HPDE6-E6E7 (cell line): ENCODE data around the gene C4A.
"Not testable (repeated sequence)": the region's sequence is repeated elsewhere in the genome, so short reads cannot be mapped to it uniquely, and the experiment has no call there.

Source experiments
- DNase-seq: peaks from one replicate; pipeline ENCODE4 v3.0.0; 2011; ENCODE audit warnings: missing footprints; ENCODE audit errors: extremely low spot score

Gene C4A

GRCh38 chr6:31981744-31982143, at the start of gene C4A:
C4A (plus strand) TSS chr6:31982057; CDS start chr6:31982108, 51 bp downstream.
- not testable (repeated sequence) for DNase-seq

- not testable (repeated sequence) for DNase-seq
These were observed 49.7 kb upstream of the C4A start for GRCh38 chr6:31932137-31932536.

DNA sequence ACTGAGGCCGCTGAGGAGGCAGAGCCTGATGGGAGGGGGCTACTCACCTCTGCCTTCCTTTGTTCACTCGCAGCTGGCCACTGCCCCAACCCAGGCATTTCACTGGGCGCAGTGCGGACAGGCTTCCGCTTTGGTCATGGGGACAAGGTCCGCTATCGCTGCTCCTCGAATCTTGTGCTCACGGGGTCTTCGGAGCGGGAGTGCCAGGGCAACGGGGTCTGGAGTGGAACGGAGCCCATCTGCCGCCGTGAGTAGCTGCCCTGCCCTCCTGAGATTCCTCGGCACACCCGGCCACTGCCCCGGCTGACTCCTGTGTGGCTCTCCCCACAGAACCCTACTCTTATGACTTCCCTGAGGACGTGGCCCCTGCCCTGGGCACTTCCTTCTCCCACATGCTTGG, 48.3 kb upstream of the C4A start:
- DNase-seq, result no peak

- no peak for DNase-seq
These were observed 46.8 kb upstream of the C4A start for GRCh38 chr6:31935021-31935420.

DNA sequence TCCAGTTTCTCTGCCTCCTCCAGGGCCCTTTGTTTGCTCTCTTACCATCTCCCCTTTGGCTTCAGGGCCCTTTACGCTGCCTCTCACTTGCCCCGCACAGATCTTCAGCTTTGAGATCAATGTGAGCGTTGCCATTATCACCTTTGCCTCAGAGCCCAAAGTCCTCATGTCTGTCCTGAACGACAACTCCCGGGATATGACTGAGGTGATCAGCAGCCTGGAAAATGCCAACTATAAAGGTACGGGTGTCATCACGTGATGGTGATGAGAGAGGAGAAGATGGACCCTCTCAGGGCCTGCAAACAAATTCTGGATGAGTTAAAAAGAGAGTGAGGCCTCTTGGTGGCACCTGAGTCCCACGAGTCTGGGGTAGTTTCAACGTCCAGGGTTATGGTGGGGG, 46.0 kb upstream of the C4A start:
- DNase-seq, result no peak

DNA sequence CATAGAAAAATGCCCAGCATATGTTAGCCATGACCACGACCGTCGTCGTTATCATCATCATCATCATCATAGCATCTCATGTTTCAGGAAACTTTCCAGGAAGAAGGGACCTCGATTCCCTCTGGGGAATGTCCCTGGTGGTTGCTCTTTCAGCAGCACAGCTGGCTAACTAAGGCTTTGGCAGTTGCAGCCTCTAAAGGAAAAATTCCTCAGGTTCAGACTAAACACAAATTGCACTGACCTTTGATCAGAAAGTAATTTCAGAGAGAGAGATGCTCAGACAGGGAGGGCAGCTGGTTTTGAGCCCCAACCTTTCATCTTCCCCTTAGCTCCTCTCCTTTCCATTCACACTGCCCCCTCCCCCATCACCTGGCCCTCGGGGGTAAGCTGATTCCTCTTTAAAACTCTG, 41.6 kb upstream of the C4A start:
- DNase-seq, result no peak

DNA sequence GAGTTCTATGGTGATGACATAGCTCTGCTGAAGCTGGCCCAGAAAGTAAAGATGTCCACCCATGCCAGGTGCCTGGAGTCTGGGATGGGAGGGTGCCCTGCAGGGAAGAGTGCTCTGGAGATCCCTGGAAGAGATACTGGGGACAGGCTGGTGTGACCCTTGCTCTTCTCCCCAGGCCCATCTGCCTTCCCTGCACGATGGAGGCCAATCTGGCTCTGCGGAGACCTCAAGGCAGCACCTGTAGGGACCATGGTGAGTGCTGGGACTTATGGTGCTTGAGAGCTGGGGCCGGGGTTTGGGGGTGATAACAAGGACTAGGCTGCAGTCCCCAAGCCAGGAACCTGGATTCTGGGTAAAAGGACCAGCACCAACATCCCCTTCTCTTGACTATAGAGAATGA, 38.1 kb upstream of the C4A start:
- no peak for DNase-seq

DNA sequence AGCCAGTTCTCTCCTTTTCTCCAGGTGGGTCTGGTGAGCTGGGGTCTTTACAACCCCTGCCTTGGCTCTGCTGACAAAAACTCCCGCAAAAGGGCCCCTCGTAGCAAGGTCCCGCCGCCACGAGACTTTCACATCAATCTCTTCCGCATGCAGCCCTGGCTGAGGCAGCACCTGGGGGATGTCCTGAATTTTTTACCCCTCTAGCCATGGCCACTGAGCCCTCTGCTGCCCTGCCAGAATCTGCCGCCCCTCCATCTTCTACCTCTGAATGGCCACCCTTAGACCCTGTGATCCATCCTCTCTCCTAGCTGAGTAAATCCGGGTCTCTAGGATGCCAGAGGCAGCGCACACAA, 36.7 kb upstream of the C4A start:
- DNase-seq, result no peak

DNA sequence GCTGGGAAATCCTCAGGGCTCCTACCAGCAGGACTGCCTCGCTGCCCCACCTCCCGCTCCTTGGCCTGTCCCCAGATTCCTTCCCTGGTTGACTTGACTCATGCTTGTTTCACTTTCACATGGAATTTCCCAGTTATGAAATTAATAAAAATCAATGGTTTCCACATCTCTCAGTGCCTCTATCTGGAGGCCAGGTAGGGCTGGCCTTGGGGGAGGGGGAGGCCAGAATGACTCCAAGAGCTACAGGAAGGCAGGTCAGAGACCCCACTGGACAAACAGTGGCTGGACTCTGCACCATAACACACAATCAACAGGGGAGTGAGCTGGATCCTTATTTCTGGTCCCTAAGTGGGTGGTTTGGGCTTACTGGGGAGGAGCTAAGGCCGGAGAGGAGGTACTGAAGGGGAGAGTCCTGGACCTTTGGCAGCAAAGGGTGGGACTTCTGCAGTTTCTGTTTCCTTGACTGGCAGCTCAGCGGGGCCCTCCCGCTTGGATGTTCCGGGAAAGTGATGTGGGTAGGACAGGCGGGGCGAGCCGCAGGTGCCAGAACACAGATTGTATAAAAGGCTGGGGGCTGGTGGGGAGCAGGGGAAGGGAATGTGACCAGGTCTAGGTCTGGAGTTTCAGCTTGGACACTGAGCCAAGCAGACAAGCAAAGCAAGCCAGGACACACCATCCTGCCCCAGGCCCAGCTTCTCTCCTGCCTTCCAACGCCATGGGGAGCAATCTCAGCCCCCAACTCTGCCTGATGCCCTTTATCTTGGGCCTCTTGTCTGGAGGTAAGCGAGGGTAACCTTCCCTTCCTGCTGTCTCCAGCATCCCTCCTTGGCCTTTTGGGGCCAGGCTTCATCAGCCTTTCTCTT, 36.1 kb upstream of the C4A start, which contains the start of gene CFB:
CFB (plus strand) TSS at position 589 of the 863 bp plus-strand sequence; CDS start at position 716, 127 bp downstream.
- DNase-seq, result peak; percentile 92

DNA sequence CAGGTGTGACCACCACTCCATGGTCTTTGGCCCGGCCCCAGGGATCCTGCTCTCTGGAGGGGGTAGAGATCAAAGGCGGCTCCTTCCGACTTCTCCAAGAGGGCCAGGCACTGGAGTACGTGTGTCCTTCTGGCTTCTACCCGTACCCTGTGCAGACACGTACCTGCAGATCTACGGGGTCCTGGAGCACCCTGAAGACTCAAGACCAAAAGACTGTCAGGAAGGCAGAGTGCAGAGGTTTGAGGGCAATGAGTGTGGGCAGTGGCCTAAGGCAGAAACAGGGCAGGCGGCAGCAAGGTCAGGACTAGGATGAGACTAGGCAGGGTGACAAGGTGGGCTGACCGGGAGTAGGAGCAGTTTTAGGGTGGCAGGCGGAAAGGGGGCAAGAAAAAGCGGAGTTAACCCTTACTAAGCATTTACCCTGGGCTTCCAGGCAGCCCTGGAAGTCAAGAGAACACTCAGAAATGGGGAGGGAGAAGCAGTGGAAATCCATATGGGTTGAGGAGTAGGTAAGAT, 35.4 kb upstream of the C4A start:
- DNase-seq, result no peak

GRCh38 chr6:31947070-31947675, 34.7 kb upstream of the C4A start:
- DNase-seq, result no peak

GRCh38 chr6:31947864-31948263, 34.0 kb upstream of the C4A start:
- DNase-seq, result no peak

- DNase-seq, result no peak
These were observed 33.6 kb upstream of the C4A start for GRCh38 chr6:31948306-31948705.

- DNase-seq, result peak; percentile 37
These were observed 33.0 kb upstream of the C4A start for GRCh38 chr6:31948753-31949413.

GRCh38 chr6:31949926-31950548, 31.8 kb upstream of the C4A start:
- no peak for DNase-seq

DNA sequence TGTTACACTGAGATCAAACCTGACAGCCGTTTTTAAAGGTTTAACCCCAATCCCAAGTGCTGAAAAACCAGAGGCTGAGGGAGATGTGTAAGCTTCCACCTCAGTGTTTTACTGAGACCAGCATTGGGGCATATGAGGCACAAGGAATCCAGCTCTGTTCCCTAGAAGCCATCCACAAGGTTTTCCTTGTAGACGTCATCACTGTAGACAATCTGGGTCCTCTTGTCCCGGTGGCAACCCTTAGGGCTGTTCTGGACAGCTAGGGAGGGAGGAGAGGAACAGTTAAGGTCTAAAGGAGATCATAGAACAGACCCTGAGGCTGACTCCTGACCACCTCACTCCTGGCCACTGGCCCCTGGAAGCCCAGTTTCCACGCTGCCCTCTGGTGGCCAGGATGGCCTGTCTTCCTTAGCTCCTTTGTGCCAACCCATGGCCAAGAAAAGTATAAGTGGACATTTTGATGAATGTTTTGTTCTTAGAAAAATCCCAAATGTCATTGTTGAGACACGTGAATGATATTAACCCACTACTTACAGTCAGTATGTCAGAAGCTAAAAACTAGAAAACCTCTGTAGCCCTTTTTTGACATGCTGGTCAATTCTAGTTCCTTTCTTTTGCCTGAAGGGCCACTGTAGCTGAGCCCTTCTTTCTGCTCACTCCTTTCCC, 29.6 kb upstream of the C4A start:
- no peak for DNase-seq

GRCh38 chr6:31952890-31953289, 29.0 kb upstream of the C4A start:
- DNase-seq, result no peak

DNA sequence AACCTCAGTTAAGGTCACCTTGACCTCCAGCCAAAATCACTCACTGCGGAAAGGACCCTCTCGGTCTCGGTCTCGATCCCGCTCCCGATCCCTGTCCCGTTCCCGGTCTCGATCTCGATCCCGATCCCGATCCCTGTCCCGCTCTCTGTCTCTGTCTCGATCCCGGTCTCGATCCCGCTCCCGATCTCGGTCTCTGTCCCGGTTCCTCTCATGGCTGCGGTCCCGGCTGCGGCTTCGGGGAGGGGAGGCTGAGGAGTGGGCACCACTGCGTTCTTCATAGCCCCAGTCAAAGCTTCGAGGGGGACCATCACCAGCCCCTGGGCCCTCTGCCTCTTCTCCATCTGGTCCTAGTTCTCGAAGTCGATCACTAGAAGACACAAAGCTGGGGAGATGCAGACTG, 27.3 kb upstream of the C4A start:
- DNase-seq, result no peak

- DNase-seq, result no peak
These were observed 25.1 kb upstream of the C4A start for GRCh38 chr6:31956796-31957195.

- no peak for DNase-seq
These were observed 23.5 kb upstream of the C4A start for GRCh38 chr6:31958412-31958740.
